ENCODE results near the gene SMAD3.

The SMAD3 gene

GRCh38 chr15:67137319-67137718 is 71.9 kb downstream of the SMAD3 start:
- Histone ChIP-seq H3K4me1 (ENCODE audit: control extremely low read depth in 1 of 4, control insufficient read depth in 4 of 4, insufficient read depth in 4 of 4, low read length in 3 of 4) (peaks cover 10 to 54% (median 32%) of the 10 kb centered on the region in 4 experiments), H3K9me3 (ENCODE audit: control extremely low read depth in 1 of 5, control insufficient read depth in 4 of 5, insufficient read depth in 2 of 5, low read depth in 1 of 5, low read length in 4 of 5) (no peaks in the 10 kb centered on the region), H3K36me3 (ENCODE audit: control insufficient read depth in 4 of 4, insufficient read depth in 4 of 4, low read length in 3 of 4) (no peaks in the 10 kb centered on the region), H3K27me3 (replicated peaks in 2 of 5; ENCODE audit: control insufficient read depth in 4 of 5, insufficient read depth in 5 of 5, low read length in 4 of 5) (no peaks in the 10 kb centered on the region), H3K4me3 (ENCODE audit: control insufficient read depth in 1 of 7, extremely low read depth in 1 of 7, insufficient read depth in 4 of 7, low read depth in 2 of 7, low read length in 6 of 7) (no peak overlapping the region), H3K27ac (ENCODE audit: insufficient read depth in 1 of 2, low read depth in 1 of 2, low read length in 2 of 2, poor library complexity in 1 of 2, severe bottlenecking in 2 of 2) (no peak overlapping the region)
- CTCF ChIA-PET: interaction anchor here (0.9 to 2.4 kb wide), 3 partner anchors 10 to 53 kb away, joined by 3 to 7 read pairs (median 6); no protein-coding TSS in a partner anchor
- WGBS (ENCODE audit: insufficient coverage): 100% methylated on average over 1 of the region's 1 CpG
- POLR2A ChIA-PET: interaction anchor here (0.6 to 1.0 kb wide), 2 partner anchors 11 to 16 kb away, joined by 3 read pairs; no protein-coding TSS in a partner anchor
- peak in 1 of 3 donors; percentile 24 for DNase-seq

GRCh38 chr15:67137951-67138848 is 72.8 kb downstream of the SMAD3 start:
- POLR2A ChIA-PET: interaction anchor here (0.6 kb wide), 2 partner anchors 10 kb away, joined by 3 to 4 read pairs; no protein-coding TSS in a partner anchor
- Histone ChIP-seq H3K4me1 (ENCODE audit: control extremely low read depth in 1 of 4, control insufficient read depth in 4 of 4, insufficient read depth in 4 of 4, low read length in 3 of 4) (peaks cover 10 to 52% (median 29%) of the 10 kb centered on the region in 4 experiments), H3K4me3 (ENCODE audit: control insufficient read depth in 1 of 7, extremely low read depth in 1 of 7, insufficient read depth in 4 of 7, low read depth in 2 of 7, low read length in 6 of 7) (no peak overlapping the region), H3K27ac (ENCODE audit: insufficient read depth in 1 of 2, low read depth in 1 of 2, low read length in 2 of 2, poor library complexity in 1 of 2, severe bottlenecking in 2 of 2) (no peak overlapping the region), H3K9me3 (ENCODE audit: control extremely low read depth in 1 of 5, control insufficient read depth in 4 of 5, insufficient read depth in 2 of 5, low read depth in 1 of 5, low read length in 4 of 5) (no peaks in the 10 kb centered on the region), H3K27me3 (replicated peaks in 2 of 5; ENCODE audit: control insufficient read depth in 4 of 5, insufficient read depth in 5 of 5, low read length in 4 of 5) (no peaks in the 10 kb centered on the region), H3K36me3 (ENCODE audit: control insufficient read depth in 4 of 4, insufficient read depth in 4 of 4, low read length in 3 of 4) (no peaks in the 10 kb centered on the region)
- CTCF ChIA-PET: interaction anchor here (1.2 to 2.4 kb wide), 2 partner anchors 9 to 11 kb away, joined by 6 to 7 read pairs; no protein-coding TSS in a partner anchor
- DNase-seq: no peak
- WGBS (ENCODE audit: insufficient coverage): 88% methylated on average over 7 of the region's 17 CpGs

GRCh38 chr15:67138891-67139855 is 73.8 kb downstream of the SMAD3 start:
- no peak overlapping the region for H3K27ac ChIP-seq (ENCODE audit: insufficient read depth in 1 of 2, low read depth in 1 of 2, low read length in 2 of 2, poor library complexity in 1 of 2, severe bottlenecking in 2 of 2)
- H3K4me3 ChIP-seq (ENCODE audit: control insufficient read depth in 1 of 7, extremely low read depth in 1 of 7, insufficient read depth in 4 of 7, low read depth in 2 of 7, low read length in 6 of 7): no peak overlapping the region
- no peaks in the 10 kb centered on the region for H3K9me3 ChIP-seq (ENCODE audit: control extremely low read depth in 1 of 5, control insufficient read depth in 4 of 5, insufficient read depth in 2 of 5, low read depth in 1 of 5, low read length in 4 of 5)
- POLR2A ChIA-PET: no interaction called here
- CTCF ChIA-PET: interaction anchor here (0.9 to 2.4 kb wide), 2 partner anchors 8 to 38 kb away, joined by 3 to 7 read pairs; no protein-coding TSS in a partner anchor
- WGBS (ENCODE audit: insufficient coverage): 65% methylated on average over 8 of the region's 11 CpGs
- DNase-seq: no peak
- no peaks in the 10 kb centered on the region for H3K27me3 ChIP-seq (replicated peaks in 2 of 5; ENCODE audit: control insufficient read depth in 4 of 5, insufficient read depth in 5 of 5, low read length in 4 of 5)
- H3K4me1 ChIP-seq (ENCODE audit: control extremely low read depth in 1 of 4, control insufficient read depth in 4 of 4, insufficient read depth in 4 of 4, low read length in 3 of 4): peaks cover 4 to 45% (median 20%) of the 10 kb centered on the region in 4 experiments
- no peaks in the 10 kb centered on the region for H3K36me3 ChIP-seq (ENCODE audit: control insufficient read depth in 4 of 4, insufficient read depth in 4 of 4, low read length in 3 of 4)

GRCh38 chr15:67140078-67140833 is 74.9 kb downstream of the SMAD3 start:
- no peak for DNase-seq
- H3K4me3 ChIP-seq (ENCODE audit: control insufficient read depth in 1 of 7, extremely low read depth in 1 of 7, insufficient read depth in 4 of 7, low read depth in 2 of 7, low read length in 6 of 7): no peak overlapping the region
- H3K9me3 ChIP-seq (ENCODE audit: control extremely low read depth in 1 of 5, control insufficient read depth in 4 of 5, insufficient read depth in 2 of 5, low read depth in 1 of 5, low read length in 4 of 5): no peaks in the 10 kb centered on the region
- H3K27ac ChIP-seq (ENCODE audit: insufficient read depth in 1 of 2, low read depth in 1 of 2, low read length in 2 of 2, poor library complexity in 1 of 2, severe bottlenecking in 2 of 2): no peak overlapping the region
- peaks cover 4 to 43% (median 16%) of the 10 kb centered on the region in 4 experiments for H3K4me1 ChIP-seq (ENCODE audit: control extremely low read depth in 1 of 4, control insufficient read depth in 4 of 4, insufficient read depth in 4 of 4, low read length in 3 of 4)
- H3K27me3 ChIP-seq (replicated peaks in 2 of 5; ENCODE audit: control insufficient read depth in 4 of 5, insufficient read depth in 5 of 5, low read length in 4 of 5): no peaks in the 10 kb centered on the region
- POLR2A ChIA-PET: no interaction called here
- CTCF ChIA-PET: interaction anchor here (0.9 to 1.6 kb wide), 2 partner anchors 9 to 39 kb away, joined by 3 read pairs; no protein-coding TSS in a partner anchor
- 43% methylated on average over 8 of the region's 9 CpGs for WGBS (ENCODE audit: insufficient coverage)
- no peaks in the 10 kb centered on the region for H3K36me3 ChIP-seq (ENCODE audit: control insufficient read depth in 4 of 4, insufficient read depth in 4 of 4, low read length in 3 of 4)

- H3K27me3 ChIP-seq (replicated peaks in 2 of 5; ENCODE audit: control insufficient read depth in 4 of 5, insufficient read depth in 5 of 5, low read length in 4 of 5): no peaks in the 10 kb centered on the region
- no peak for DNase-seq
- ChIA-PET POLR2A (no interaction called here), CTCF (interaction anchor here (1.0 to 2.4 kb wide), 6 partner anchors 7 to 20 kb away, joined by 3 to 5 read pairs (median 3); no protein-coding TSS in a partner anchor)
- peaks cover 2 to 55% (median 26%) of the 10 kb centered on the region in 4 experiments for H3K4me1 ChIP-seq (ENCODE audit: control extremely low read depth in 1 of 4, control insufficient read depth in 4 of 4, insufficient read depth in 4 of 4, low read length in 3 of 4)
- 98% methylated on average over 4 of the region's 7 CpGs for WGBS (ENCODE audit: insufficient coverage)
- no peak overlapping the region for H3K4me3 ChIP-seq (ENCODE audit: control insufficient read depth in 1 of 7, extremely low read depth in 1 of 7, insufficient read depth in 4 of 7, low read depth in 2 of 7, low read length in 6 of 7)
- H3K36me3 ChIP-seq (ENCODE audit: control insufficient read depth in 4 of 4, insufficient read depth in 4 of 4, low read length in 3 of 4): no peaks in the 10 kb centered on the region
- no peaks in the 10 kb centered on the region for H3K9me3 ChIP-seq (ENCODE audit: control extremely low read depth in 1 of 5, control insufficient read depth in 4 of 5, insufficient read depth in 2 of 5, low read depth in 1 of 5, low read length in 4 of 5)
- H3K27ac ChIP-seq (ENCODE audit: insufficient read depth in 1 of 2, low read depth in 1 of 2, low read length in 2 of 2, poor library complexity in 1 of 2, severe bottlenecking in 2 of 2): no peak overlapping the region
These were observed 76.8 kb downstream of the SMAD3 start for GRCh38 chr15:67142092-67142766.

- Histone ChIP-seq H3K4me3 (ENCODE audit: control insufficient read depth in 1 of 7, extremely low read depth in 1 of 7, insufficient read depth in 4 of 7, low read depth in 2 of 7, low read length in 6 of 7) (no peak overlapping the region), H3K27ac (ENCODE audit: insufficient read depth in 1 of 2, low read depth in 1 of 2, low read length in 2 of 2, poor library complexity in 1 of 2, severe bottlenecking in 2 of 2) (no peak overlapping the region), H3K9me3 (ENCODE audit: control extremely low read depth in 1 of 5, control insufficient read depth in 4 of 5, insufficient read depth in 2 of 5, low read depth in 1 of 5, low read length in 4 of 5) (no peaks in the 10 kb centered on the region), H3K27me3 (replicated peaks in 2 of 5; ENCODE audit: control insufficient read depth in 4 of 5, insufficient read depth in 5 of 5, low read length in 4 of 5) (no peaks in the 10 kb centered on the region), H3K4me1 (ENCODE audit: control extremely low read depth in 1 of 4, control insufficient read depth in 4 of 4, insufficient read depth in 4 of 4, low read length in 3 of 4) (peaks cover 4 to 55% (median 31%) of the 10 kb centered on the region in 4 experiments), H3K36me3 (ENCODE audit: control insufficient read depth in 4 of 4, insufficient read depth in 4 of 4, low read length in 3 of 4) (no peaks in the 10 kb centered on the region)
- WGBS (ENCODE audit: insufficient coverage): 98% methylated on average over 6 of the region's 6 CpGs
- ChIA-PET CTCF (interaction anchor here (1.0 to 2.4 kb wide), 5 partner anchors 8 to 27 kb away, joined by 3 to 5 read pairs (median 3); no protein-coding TSS in a partner anchor), POLR2A (interaction anchor here (0.6 to 0.8 kb wide), 2 partner anchors 110 to 183 kb away, joined by 3 to 5 read pairs; no protein-coding TSS in a partner anchor)
- DNase-seq: no peak
These were observed 77.3 kb downstream of the SMAD3 start for GRCh38 chr15:67142767-67143100.
